ENCODE results near the gene GAS2.

Gene GAS2

DNA sequence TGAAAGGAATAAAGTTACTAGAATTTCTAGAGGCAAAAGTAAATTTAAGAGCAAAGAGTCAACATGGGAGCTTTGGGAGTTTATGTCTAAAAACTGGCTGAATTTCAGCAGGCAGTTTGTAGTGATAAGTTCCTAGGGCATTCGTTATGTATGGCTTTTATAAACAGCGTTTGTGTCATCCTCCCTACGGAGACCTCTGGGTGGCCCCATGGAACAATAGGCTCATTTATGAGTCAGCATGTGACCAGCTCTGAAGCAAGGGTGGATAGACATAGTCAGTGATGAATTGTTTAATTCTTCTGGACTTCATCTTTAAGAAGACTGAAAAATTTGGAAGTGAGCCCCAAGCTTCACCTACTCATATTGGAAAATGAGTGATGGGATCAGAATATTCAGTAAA, 126.1 kb downstream of the GAS2 start:
- no peak for DNase-seq

DNA sequence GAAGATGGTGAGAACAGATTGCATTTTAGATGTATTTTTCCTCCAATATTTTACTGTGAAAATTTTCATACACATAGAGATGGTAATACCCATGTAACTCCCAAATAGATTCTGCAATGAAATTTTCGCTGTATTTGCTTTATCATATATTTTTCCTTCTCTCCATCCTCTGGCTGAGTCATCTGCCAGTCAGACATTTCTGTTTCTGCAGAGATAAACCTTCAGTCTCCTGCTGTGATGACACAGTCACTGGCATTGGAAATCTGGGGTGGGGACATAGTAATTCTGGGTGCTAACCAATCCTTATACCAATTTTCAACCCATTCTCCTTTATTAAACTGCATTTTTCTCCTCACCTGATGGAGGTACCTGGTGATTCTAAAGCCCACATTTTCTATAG, 129.5 kb downstream of the GAS2 start:
- no peak for DNase-seq

DNA sequence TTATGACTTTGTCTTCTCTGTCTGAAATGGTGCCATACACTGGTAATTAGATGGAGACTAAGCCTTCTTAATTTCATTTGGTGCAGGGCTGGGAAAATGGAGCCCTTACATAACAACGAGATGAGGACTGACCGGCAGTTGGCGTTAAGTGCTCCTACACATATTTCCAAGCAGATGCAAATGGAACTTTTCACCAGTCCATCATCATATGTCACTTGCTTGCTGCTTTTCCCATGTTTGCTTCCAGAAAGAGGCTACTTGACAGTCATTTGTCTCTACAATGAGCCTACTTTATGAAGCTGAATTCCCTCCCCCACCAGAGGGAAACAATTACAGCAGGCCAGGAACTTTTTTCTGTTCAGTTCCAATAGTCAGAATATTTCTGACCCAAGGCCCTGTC, 130.6 kb downstream of the GAS2 start:
- no peak for DNase-seq

DNA sequence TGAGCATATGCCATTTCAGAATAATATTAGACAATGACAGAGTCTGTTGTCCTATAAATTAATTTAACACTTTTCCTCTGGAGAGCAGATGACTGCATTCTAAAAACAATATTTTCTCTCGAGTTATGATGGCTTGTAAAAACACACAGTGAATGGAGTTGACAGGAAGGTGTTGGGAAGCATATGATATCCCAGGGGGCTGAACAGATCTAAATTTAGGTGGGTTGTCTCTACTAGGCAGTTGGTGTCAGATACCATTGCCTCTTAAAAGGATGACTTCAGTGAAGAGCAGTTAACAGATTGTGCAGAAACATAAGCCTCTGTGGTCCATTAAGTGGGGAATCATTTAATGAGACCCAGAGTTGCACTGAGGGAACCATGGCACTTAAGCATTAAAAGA, 132.5 kb downstream of the GAS2 start:
- DNase-seq: no peak

DNA sequence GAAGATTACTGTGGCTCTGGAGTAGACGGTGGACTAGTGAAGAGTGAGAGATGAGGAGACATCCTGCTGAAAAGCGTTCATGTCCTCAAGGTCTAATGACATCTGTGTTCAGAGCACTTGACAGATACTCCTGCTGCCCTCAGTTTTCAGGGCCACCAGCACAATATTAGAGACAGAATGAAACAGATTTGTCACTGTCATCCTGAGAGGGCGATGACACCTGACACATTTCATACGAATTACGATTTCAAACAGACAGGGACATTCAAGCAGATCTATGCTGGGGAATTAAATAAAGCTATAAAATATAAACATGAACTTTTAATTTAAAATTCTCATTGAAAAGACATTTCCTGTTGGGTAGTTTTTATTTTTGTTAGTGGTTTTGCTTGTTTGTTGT, 134.1 kb downstream of the GAS2 start:
- DNase-seq: no peak

DNA sequence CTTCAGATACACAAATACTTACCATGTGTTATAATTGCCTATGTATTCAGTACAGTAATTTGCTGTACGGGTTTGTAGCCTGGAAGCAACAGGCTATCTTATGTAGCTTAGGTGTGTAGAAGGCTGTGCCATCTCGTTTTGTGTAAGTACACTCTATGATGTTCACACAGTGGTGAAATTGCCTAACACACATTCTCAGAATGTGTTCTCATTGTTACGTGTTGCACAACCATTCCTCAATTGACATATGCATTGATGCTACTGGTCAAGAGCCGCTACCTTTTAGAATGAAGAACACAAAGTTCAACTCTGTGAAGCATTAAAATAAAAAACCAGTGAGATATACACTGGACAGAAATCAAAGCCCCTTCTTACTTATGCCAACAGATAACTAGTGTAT, 136.4 kb downstream of the GAS2 start:
- no peak for DNase-seq

DNA sequence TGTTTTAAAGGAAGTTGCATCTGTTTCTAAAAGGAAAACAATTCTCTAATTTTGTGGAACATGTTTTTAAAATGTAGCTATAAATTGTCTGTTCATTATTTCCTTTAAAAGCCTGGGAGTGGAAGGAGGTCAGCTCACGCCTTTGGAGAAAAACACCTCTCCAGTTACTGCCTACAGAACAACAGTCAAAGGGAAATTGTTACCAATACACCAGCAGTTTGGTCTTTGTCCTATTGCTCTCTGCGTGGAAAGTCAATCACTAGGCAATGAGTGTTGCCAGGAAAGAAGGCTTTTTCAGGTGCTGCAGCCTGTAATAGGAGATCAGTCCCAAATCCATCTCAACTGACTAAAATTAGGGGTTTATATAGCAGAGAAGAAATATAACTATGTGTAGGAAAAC, 141.0 kb downstream of the GAS2 start:
- DNase-seq: no peak

DNA sequence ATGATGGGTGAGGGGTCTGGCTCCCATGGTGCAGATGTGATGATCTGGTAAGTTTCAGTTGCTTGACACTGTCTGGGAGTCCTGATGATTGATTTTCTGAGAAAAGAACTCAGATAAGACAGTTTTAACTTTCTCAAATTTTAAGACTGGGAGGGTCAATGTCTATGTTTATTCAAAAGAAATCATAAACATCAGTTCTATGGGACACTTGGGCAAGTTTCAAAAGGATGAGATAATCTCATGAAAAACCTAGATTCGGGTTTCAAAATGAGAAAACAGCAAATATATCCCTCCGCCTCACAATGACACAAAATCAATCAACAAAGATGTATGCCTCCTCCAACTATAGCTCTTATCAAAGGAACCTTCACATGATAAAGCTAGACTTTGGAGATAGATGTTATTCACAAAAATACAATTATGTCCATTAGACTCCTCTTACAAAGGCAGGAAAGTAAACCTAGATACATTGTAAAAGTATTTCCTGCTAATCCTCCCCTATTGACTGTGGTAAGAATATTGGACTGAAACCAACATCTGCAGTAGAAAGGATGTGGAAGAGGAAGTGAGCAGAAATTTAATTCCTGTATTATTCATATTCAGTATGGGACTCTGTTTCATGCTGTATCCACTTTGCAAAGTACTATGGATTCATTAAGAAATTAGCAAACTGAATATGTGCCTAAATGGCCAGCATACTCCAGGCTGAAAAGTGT, 141.6 kb downstream of the GAS2 start:
- peak; percentile 47 for DNase-seq

DNA sequence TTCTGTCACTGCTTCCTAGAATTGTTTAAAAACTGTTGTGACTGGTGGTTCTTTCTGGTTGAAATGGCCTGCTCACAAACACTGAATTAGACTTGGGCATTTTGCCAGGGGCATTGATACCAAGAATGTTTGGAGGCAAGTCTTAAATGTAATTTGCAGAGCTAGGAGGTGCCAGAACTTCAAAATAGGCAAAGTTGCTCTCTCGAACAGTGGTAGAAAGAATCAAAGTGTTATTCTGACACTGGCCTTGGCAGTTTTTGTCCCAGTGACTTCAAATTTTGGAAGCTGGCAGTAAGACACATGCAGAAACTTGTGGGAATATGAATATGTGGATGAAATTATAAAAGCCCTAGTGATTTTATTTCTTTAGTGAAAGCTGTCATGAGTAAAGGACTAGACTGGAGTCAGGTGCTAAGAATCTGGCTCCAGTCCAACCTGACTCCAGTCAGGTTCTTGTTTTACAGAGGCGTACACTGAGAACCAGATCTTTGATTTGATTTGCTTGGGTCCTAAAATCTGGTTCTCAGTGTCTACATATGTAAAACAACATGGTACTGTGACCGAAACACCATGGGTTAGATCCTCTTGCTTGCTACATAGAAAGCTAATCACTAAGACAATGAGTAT, 142.3 kb downstream of the GAS2 start:
- peak; percentile 73 for DNase-seq

DNA sequence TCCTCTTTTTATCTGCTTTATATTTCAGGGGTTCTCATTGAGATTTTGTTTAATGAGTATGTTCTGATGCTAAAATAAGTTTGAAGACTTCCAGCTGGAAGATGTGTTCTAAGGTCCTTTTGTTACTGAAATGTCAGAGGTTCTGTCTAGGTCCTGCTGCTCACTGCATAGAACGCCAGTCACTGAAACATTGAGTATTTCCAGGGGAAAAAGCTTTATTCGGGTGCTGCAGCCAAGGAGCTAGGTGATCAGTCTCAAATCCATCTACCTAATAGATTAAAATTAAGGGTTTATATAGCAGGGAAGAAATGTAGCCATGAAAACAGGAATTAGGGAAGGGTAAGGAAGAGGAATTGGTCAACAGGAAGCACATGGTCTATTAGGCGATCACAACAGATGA, 143.5 kb downstream of the GAS2 start:
- no peak for DNase-seq

DNA sequence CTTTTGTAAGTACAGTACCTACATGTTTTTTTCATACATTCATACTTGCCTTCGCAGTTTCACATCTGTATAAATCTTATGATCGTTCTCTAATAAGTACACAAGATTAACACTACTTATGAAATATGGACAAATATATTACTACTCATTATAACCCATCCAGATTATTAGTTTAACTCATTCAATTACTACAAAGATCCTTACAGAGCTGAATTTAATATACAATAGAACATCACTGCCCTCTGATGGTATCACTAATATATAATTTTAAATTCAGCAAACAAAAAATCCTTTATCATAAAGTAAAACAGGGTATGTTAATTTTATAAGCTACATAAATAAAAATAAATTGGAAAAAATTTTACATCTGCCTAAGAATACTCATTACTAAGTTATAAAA, 155.8 kb downstream of the GAS2 start:
- no peak for DNase-seq

DNA sequence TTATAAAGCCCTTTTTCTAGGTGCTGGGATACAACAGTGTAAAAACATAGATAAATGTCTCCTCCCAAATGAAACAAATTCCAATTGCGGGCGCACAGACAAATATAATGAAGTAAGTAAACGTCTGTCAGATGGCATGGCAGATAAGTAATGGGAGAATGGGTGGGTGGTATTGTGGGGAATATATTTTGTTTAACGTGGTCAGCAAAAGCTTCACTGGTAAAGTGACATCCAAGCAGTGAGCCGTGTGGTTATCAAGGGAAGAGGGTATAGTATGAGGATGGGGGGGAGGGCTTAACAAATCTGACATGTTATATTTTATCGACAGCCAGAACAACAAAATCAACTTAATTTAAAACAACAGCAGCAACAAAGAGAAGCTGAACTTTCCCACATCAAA, 162.0 kb downstream of the GAS2 start:
- peak; percentile 26 for DNase-seq

DNA sequence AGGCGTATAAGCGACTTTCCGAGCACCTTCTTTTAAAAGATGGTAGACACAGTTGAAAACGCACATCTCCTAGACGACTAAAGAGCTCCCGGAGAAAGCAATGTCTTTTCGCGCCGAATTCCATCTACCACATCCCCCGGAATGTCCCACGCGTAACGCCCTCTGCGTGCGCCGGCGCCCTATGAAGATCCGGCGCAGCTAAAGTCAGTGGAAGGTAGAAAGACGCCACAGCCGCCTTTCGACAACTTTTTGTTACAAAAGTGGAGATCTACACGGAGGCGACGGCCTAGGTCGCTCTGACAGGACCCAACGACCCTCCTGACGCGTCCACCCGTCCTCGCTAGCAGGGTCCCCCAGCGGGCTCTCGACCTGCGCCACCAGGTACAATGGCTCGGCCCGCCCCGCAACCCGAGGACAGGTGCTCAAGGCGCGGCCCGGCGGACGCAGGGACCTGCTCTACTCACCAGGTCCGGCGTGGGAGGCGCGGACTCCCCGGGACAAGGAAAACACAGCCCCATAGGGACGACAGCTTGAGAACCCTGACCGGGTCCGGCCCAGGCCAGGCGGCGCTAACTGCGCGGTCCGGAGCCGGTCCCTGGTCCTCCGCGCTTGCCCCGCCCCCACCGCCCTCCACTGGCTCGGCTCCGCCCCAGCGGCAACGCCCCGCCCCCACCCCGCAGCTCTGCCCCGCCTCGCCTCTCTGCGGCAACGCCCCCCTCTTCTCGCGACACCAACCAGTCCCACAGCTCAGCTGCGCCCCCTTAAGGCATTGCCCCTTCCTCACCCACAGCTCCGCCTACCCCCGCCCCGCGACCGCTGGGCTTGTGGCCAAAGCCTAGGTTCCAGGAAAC, 163.0 kb downstream of the GAS2 start, which contains the start of gene SVIP:
SVIP (minus strand) TSS at position 571 of the 851 bp plus-strand sequence; CDS start at position 518, 53 bp downstream.
- DNase-seq: peak; percentile 94

DNA sequence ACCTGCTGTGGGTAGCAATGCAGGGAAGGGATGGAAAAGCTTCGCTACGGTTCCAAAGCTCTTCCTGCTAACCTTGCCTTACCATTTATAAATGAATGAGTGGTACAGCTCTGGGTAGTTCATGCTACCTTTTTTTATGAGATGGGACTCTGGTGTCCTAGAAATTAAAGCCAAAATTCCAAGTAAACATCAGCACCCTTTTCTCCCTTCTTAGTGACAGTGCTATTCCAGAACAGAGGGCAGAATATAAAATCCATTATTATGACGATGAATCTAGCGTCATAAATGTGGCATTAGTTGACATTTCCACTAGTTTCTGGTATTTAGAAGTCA, 163.6 kb downstream of the GAS2 start:
- no peak for DNase-seq

DNA sequence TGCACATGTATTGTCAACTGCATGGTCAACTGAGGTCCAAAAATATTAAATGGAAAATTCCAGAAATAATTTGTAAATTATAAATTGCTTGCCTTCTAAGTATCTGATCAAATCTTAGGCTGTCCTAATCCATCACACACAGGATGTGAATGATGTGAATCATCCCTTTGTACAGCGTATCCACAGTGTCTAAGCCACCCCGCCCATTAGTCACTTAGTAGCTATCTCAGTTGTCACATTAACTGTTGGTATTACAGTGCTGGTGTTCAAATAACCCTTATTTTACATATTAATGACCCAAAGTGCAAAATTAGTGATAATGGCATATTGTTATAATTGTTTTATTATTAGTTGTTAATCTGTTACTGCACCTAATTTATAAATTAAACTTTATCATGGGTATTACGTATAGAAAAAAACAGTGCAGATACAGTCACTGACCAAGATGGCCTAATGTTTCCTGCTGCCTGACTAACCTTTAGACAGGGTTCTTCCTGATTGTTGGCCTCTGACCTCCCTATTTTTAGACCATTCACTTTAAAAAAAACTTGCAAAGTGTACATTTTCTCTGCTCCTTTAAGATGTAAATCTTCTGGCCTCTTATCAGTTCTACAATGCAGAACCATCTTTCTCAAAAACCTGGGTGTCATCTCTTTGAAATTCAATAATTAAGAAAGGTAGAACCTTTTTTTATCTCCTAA, 166.1 kb downstream of the GAS2 start:
- no peak for DNase-seq

DNA sequence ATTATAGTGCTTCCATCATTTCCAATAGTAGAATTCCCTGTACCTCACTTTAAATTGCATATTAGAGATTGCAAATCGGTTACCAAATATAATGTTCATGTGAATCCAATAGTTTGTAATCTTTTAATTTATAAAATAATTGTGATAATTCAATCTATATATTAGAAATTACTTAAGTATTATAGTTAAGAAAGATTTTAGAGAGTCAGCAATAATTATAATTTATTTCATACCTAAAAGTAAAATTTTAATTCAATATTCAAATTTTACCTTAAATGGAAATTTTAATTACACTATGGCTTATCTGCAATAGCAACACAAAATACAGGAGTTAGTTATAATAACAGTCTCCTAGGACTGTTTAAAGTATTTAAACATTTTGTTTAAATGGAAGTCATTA, 180.3 kb downstream of the GAS2 start:
- DNase-seq: no peak

DNA sequence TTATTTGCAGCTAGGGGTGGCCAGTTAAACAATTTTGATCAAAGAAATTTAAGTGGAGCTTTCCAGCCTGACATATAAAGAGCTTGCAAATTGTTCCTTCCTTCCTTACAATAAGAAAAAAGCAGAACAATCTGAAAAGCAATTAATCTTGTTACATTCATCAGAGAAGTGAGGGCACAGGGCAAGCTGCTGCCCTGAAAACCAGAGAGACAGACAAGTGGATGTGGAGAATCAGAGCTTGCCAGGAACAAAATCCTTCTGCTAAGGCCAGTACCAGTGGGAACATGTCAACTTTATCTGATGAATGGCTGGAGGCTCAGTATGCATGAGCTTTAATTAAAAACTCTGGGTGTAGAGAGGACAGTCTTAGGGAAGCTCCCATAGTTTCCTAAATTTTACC, 185.1 kb downstream of the GAS2 start:
- DNase-seq: no peak

DNA sequence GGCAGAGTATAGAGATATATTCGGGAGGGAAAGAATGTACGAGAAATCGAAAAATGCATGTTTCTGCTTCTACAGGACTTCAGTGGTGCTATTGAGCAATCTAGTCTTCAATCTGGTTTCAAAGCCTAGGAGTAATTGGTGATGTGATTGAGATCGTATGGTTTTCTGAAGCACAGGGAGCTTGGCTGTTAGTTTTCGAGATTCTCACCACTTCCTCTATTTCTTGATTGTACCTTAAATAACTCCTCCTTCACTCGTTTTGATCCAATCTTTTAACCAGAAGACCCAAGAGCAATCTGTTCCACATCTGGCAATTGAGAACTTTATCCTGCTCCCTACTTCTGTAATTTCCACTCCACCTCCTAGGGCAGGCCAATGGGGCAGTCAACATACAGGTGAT, 193.3 kb downstream of the GAS2 start:
- no peak for DNase-seq

DNA sequence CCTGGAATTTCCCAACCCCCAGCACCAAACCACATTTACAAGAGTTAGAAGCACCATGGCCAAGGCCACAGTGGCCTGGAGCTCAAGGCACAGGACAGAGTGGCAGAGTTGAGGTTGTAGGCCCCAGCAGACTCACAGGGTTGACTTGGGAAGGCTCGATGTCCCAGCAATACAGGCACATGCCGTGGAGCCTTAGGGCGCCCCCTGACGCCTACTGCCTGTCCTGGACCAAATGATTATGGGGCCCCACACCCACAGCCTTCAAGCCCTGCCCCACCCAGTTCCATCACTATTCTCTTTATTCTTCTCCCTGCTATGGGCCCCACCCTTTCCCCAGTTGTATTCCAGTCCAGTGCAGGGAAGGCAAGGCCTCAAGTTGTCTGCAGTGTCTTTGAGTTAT, 193.8 kb downstream of the GAS2 start, which contains the start of gene CCDC179:
CCDC179 (minus strand) TSS at position 234 of the 400 bp plus-strand sequence; CDS start at position 181, 53 bp downstream.
- no peak for DNase-seq
